ENCODE results near the gene CCDC116. TPM values are rescaled to one million over a fixed set of nuclear protein-coding genes. Genes with fewer than 3 reads are reported as not detected.

CCDC116 gene
- polyA plus RNA-seq, 1 experiment, result 0.06 TPM

GRCh38 chr22:21665047-21665851, 32.7 kb downstream of the CCDC116 start:
- ChIA-PET POLR2A (interaction anchor here (1.5 kb wide), 1 partner anchor 7 kb away, joined by 3 read pairs; no protein-coding TSS in a partner anchor), CTCF (interaction anchor here (1.8 kb wide), 1 partner anchor 19 kb away, joined by 6 read pairs; no protein-coding TSS in a partner anchor)
- DNase-seq (ENCODE audit: low read depth, low spot score), result no peak
- TF ChIP-seq CTCF (IDR thresholded peaks at IDR 0.05; ENCODE audit: low read depth, low read length), result no peak
- peaks cover 2% of the 10 kb centered on the region for H3K27me3 ChIP-seq (ENCODE audit: control insufficient read depth, insufficient read depth, low read length)
- H3K27ac ChIP-seq (ENCODE audit: low read depth, low read length), result peak overlapping the region; percentile 80
- peak overlapping the region; percentile 80 for H3K4me3 ChIP-seq (ENCODE audit: low read depth, low read length)
- no peaks in the 10 kb centered on the region; the same call in 1 of the 2 replicates for H3K9me3 ChIP-seq (ENCODE audit: control insufficient read depth, insufficient read depth, low read length)

GRCh38 chr22:21666786-21667185, 34.2 kb downstream of the CCDC116 start:
- no peak overlapping the region for H3K27ac ChIP-seq (ENCODE audit: low read depth, low read length)
- ChIA-PET CTCF (interaction anchor here (0.6 kb wide), 2 partner anchors 8 to 13 kb away, joined by 6 to 10 read pairs; no protein-coding TSS in a partner anchor), POLR2A (interaction anchor here (1.5 kb wide), 1 partner anchor 9 kb away, joined by 3 read pairs; no protein-coding TSS in a partner anchor)
- H3K27me3 ChIP-seq (ENCODE audit: control insufficient read depth, insufficient read depth, low read length), result peaks cover 2% of the 10 kb centered on the region
- no peaks in the 10 kb centered on the region; the same call in 1 of the 2 replicates for H3K9me3 ChIP-seq (ENCODE audit: control insufficient read depth, insufficient read depth, low read length)
- no peak for DNase-seq (ENCODE audit: low read depth, low spot score)
- H3K4me3 ChIP-seq (ENCODE audit: low read depth, low read length), result peak overlapping the region; percentile 80
- TF ChIP-seq CTCF (IDR thresholded peaks at IDR 0.05; ENCODE audit: low read depth, low read length), result no peak

GRCh38 chr22:21669026-21669425, 36.5 kb downstream of the CCDC116 start:
- no peaks in the 10 kb centered on the region; the same call in 1 of the 2 replicates for H3K9me3 ChIP-seq (ENCODE audit: control insufficient read depth, insufficient read depth, low read length)
- DNase-seq (ENCODE audit: low read depth, low spot score), result no peak
- H3K27me3 ChIP-seq (ENCODE audit: control insufficient read depth, insufficient read depth, low read length), result no peaks in the 10 kb centered on the region
- ChIA-PET CTCF (no interaction called here), POLR2A (interaction anchor here (0.7 kb wide), 1 partner anchor 15 kb away, joined by 3 read pairs; no protein-coding TSS in a partner anchor)
- no peak for TF ChIP-seq CTCF (IDR thresholded peaks at IDR 0.05; ENCODE audit: low read depth, low read length)
- no peak overlapping the region for H3K4me3 ChIP-seq (ENCODE audit: low read depth, low read length)
- no peak overlapping the region for H3K27ac ChIP-seq (ENCODE audit: low read depth, low read length)

GRCh38 chr22:21672107-21672629, 39.6 kb downstream of the CCDC116 start:
- no peak for TF ChIP-seq CTCF (IDR thresholded peaks at IDR 0.05; ENCODE audit: low read depth, low read length)
- DNase-seq (ENCODE audit: low read depth, low spot score), result no peak
- Histone ChIP-seq H3K27ac (ENCODE audit: low read depth, low read length) (no peak overlapping the region), H3K9me3 (ENCODE audit: control insufficient read depth, insufficient read depth, low read length) (no peaks in the 10 kb centered on the region; the same call in 1 of the 2 replicates), H3K27me3 (ENCODE audit: control insufficient read depth, insufficient read depth, low read length) (no peaks in the 10 kb centered on the region), H3K4me3 (ENCODE audit: low read depth, low read length) (no peak overlapping the region)
- POLR2A ChIA-PET, result no interaction called here
- CTCF ChIA-PET, result no interaction called here
